ENCODE measurements around the gene CLEC16A.

The CLEC16A gene

GRCh38 chr16:11224894-11225676 is 280.7 kb downstream of the CLEC16A start:
- Mint-ChIP-seq H3K27ac (peak overlapping the region; percentile 94 to 97), H3K4me1 (ENCODE audit: low read depth in 2 of 2) (peaks cover 34 to 35% of the 10 kb centered on the region in 2 donors), H3K36me3 (ENCODE audit: insufficient read depth) (peaks cover 18% of the 10 kb centered on the region), H3K9me3 (no peaks in the 10 kb centered on the region), H3K4me3 (peak overlapping the region; percentile 67 to 81), H3K27me3 (no peaks in the 10 kb centered on the region)
- peak; percentile 65 to 67 (median 66) for DNase-seq
- peak; percentile 81 for ATAC-seq (replicated peaks)

GRCh38 chr16:11225677-11226549 is 281.5 kb downstream of the CLEC16A start:
- no peak for DNase-seq
- peaks cover 35 to 36% of the 10 kb centered on the region in 2 donors for H3K4me1 Mint-ChIP-seq (ENCODE audit: low read depth in 2 of 2)
- H3K4me3 Mint-ChIP-seq = peak overlapping the region; percentile 67 to 81
- H3K27ac Mint-ChIP-seq = peak overlapping the region; percentile 94 to 97
- no peak for ATAC-seq (replicated peaks)
- no peaks in the 10 kb centered on the region for H3K9me3 Mint-ChIP-seq
- no peaks in the 10 kb centered on the region for H3K27me3 Mint-ChIP-seq
- H3K36me3 Mint-ChIP-seq (ENCODE audit: insufficient read depth) = peaks cover 18% of the 10 kb centered on the region

- Mint-ChIP-seq H3K27me3 (no peaks in the 10 kb centered on the region), H3K27ac (peak overlapping the region in 1 of 2 donors; percentile 64), H3K4me3 (no peak overlapping the region), H3K4me1 (ENCODE audit: low read depth in 2 of 2) (peaks cover 47 to 58% of the 10 kb centered on the region in 2 donors), H3K36me3 (ENCODE audit: insufficient read depth) (peaks cover 11% of the 10 kb centered on the region), H3K9me3 (no peaks in the 10 kb centered on the region)
- ATAC-seq (replicated peaks) (no peak), DNase-seq (no peak)
Observed at GRCh38 chr16:11229432-11229831, 285.1 kb downstream of the CLEC16A start.

GRCh38 chr16:11229906-11230305 is 285.5 kb downstream of the CLEC16A start:
- no peak for ATAC-seq (replicated peaks)
- peak overlapping the region in 1 of 2 donors; percentile 64 for H3K27ac Mint-ChIP-seq

GRCh38 chr16:11231367-11231970 is 287.1 kb downstream of the CLEC16A start:
- DNase-seq (no peak), ATAC-seq (replicated peaks) (no peak)
- peak overlapping the region; percentile 97 for H3K27ac Mint-ChIP-seq
- H3K4me1 Mint-ChIP-seq (ENCODE audit: low read depth in 2 of 2) = peaks cover 37 to 53% of the 10 kb centered on the region in 2 donors
- H3K9me3 Mint-ChIP-seq = no peaks in the 10 kb centered on the region
- H3K4me3 Mint-ChIP-seq = peak overlapping the region in 1 of 2 donors; percentile 6
- H3K27me3 Mint-ChIP-seq = no peaks in the 10 kb centered on the region
- H3K36me3 Mint-ChIP-seq (ENCODE audit: insufficient read depth) = peaks cover 3% of the 10 kb centered on the region

More at GRCh38 chr16:11229906-11230305, 285.5 kb downstream of the CLEC16A start:
- H3K27me3 Mint-ChIP-seq = no peaks in the 10 kb centered on the region
- DNase-seq = no peak
- no peak overlapping the region for H3K4me3 Mint-ChIP-seq
- H3K36me3 Mint-ChIP-seq (ENCODE audit: insufficient read depth) = peaks cover 8% of the 10 kb centered on the region
- no peaks in the 10 kb centered on the region for H3K9me3 Mint-ChIP-seq
- H3K4me1 Mint-ChIP-seq (ENCODE audit: low read depth in 2 of 2) = peaks cover 45 to 58% of the 10 kb centered on the region in 2 donors

Measured in effector memory CD8-positive, alpha-beta T cell (primary cell).